IMR-90 (cell line): ENCODE results near the gene TAT. TPM values are rescaled to one million over a fixed set of nuclear protein-coding genes. Genes with fewer than 3 reads are reported as not detected.

ENCODE experiments used
- ATAC-seq: fragments of 200-7000 bp; cut with Tn5 transposase; 2 replicates; pipeline ENCODE4 v1.9.1; 2020; ENCODE audit warnings: low read depth, mild to moderate bottlenecking, moderate library complexity
- BruUV-seq: library from RNA; stranded (reverse); fragments of 400-500 nt; replicated peaks from 2 replicates; lab custom pipeline; 2021; lab: Mats Ljungman, UMichigan
- CTCF ChIA-PET: fragments of 300-600 bp; formaldehyde crosslinking; extraction: SDS; loops from one replicate; lab custom pipeline; 2021; ENCODE audit warnings: antibody characterized with exemption; lab: Yijun Ruan, JAX
- POLR2A ChIA-PET: fragments of 300-600 bp; sonication (Branson Sonifier 250); formaldehyde crosslinking; loops from one replicate; lab custom pipeline; 2022; ENCODE audit warnings: antibody characterized with exemption; ENCODE audit not compliant: unreplicated experiment; lab: Charles Lee
- DNase-seq: peaks from one replicate; pipeline ENCODE4 v3.0.0; 2013
- H2AFZ ChIP-seq: replicated peaks from 2 replicates; pipeline ENCODE3; 2013; ENCODE audit warnings: low read length, mild to moderate bottlenecking; ENCODE audit not compliant: poor library complexity
- H2AK5ac ChIP-seq: 2 replicates; pipeline ENCODE4 v1.6.1; 2013; ENCODE audit warnings: low read depth, low read length, inconsistent platforms
- H2AK9ac ChIP-seq: replicated peaks from 2 replicates; pipeline ENCODE3; 2013; ENCODE audit warnings: mild to moderate bottlenecking, low read depth, low read length, moderate library complexity; ENCODE audit not compliant: poor library complexity
- H2BK120ac ChIP-seq: 2 replicates; pipeline ENCODE4 v1.6.1; 2013; ENCODE audit warnings: low read depth, low read length, inconsistent platforms
- H2BK15ac ChIP-seq: 3 replicates; pipeline ENCODE4 v1.6.1; 2013; ENCODE audit warnings: low read depth, low read length, inconsistent platforms
- H2BK20ac ChIP-seq: 2 replicates; pipeline ENCODE4 v1.6.1; 2013; ENCODE audit warnings: low read depth, mild to moderate bottlenecking, inconsistent platforms, low read length, moderate library complexity
- H2BK5ac ChIP-seq: 2 replicates; pipeline ENCODE4 v1.6.1; 2013; ENCODE audit warnings: mild to moderate bottlenecking, low read depth, low read length, inconsistent platforms; ENCODE audit not compliant: poor library complexity, severe bottlenecking
- H3K14ac ChIP-seq: replicated peaks from 2 replicates; pipeline ENCODE4 v1.6.1; 2013; ENCODE audit warnings: low read depth, low read length, inconsistent platforms
- H3K18ac ChIP-seq: 2 replicates; pipeline ENCODE4 v1.6.1; 2013; ENCODE audit warnings: low read depth, low read length, control low read depth
- H3K23ac ChIP-seq: 2 replicates; pipeline ENCODE4 v1.6.1; 2013; ENCODE audit warnings: low read depth, low read length, inconsistent platforms
- H3K27ac ChIP-seq: 2 replicates; pipeline ENCODE4 v1.5.1; 2013; ENCODE audit warnings: mild to moderate bottlenecking, control low read depth, low read length; ENCODE audit not compliant: insufficient read depth
- H3K27me3 ChIP-seq: 2 replicates; pipeline ENCODE4 v1.6.1; 2013; ENCODE audit warnings: low read length; ENCODE audit not compliant: control insufficient read depth, insufficient read depth
- H3K36me3 ChIP-seq: 2 replicates; pipeline ENCODE4 v1.6.1; 2013; ENCODE audit warnings: low read length, mixed read lengths; ENCODE audit not compliant: control insufficient read depth, insufficient read depth
- H3K4ac ChIP-seq: 2 replicates; pipeline ENCODE4 v1.6.1; 2013; ENCODE audit warnings: low read depth, low read length, inconsistent platforms
- H3K4me1 ChIP-seq: 2 replicates; pipeline ENCODE4 v1.6.1; 2013; ENCODE audit warnings: low read length, mixed read lengths; ENCODE audit not compliant: control insufficient read depth, insufficient read depth
- H3K4me2 ChIP-seq: 2 replicates; pipeline ENCODE4 v1.6.1; 2013; ENCODE audit warnings: low read depth, mild to moderate bottlenecking, control low read depth, low read length, moderate library complexity
- H3K4me3 ChIP-seq: 2 replicates; pipeline ENCODE4 v1.5.1; 2013; ENCODE audit warnings: low read depth, mild to moderate bottlenecking, control low read depth, low read length, moderate library complexity; ENCODE audit not compliant: insufficient read depth
- H3K56ac ChIP-seq: 2 replicates; pipeline ENCODE4 v1.6.1; 2013; ENCODE audit warnings: low read length, inconsistent platforms; ENCODE audit not compliant: insufficient read depth; ENCODE audit errors: extremely low read depth
- H3K79me1 ChIP-seq, 2 experiments: 2 replicates each; pipeline ENCODE4 v1.6.1; 2013; ENCODE audit warnings: low read length in 2 of 2, inconsistent platforms in 1 of 2, low read depth in 1 of 2
- H3K9ac ChIP-seq: 2 replicates; pipeline ENCODE4 v1.6.1; 2013; ENCODE audit warnings: low read depth, low read length, control low read depth
- H3K9me1 ChIP-seq: 2 replicates; pipeline ENCODE4 v1.6.1; 2013; ENCODE audit warnings: low read length, inconsistent platforms; ENCODE audit not compliant: insufficient read depth
- H3K9me3 ChIP-seq: 2 replicates; pipeline ENCODE4 v1.6.1; 2013; ENCODE audit warnings: low read length; ENCODE audit not compliant: control insufficient read depth, insufficient read depth
- H4K20me1 ChIP-seq: 2 replicates; pipeline ENCODE4 v1.6.1; 2013; ENCODE audit warnings: low read length, inconsistent platforms; ENCODE audit not compliant: insufficient read depth
- H4K5ac ChIP-seq: 2 replicates; pipeline ENCODE4 v1.6.1; 2013; ENCODE audit warnings: mild to moderate bottlenecking, low read depth, low read length, control low read depth
- H4K8ac ChIP-seq, 2 experiments: 2 replicates each; pipeline ENCODE4 v1.6.1; 2013; ENCODE audit warnings: low read depth in 2 of 2, low read length in 2 of 2, control low read depth in 1 of 2, inconsistent platforms in 1 of 2
- H4K91ac ChIP-seq: 2 replicates; pipeline ENCODE4 v1.6.1; 2013; ENCODE audit warnings: low read depth, low read length, inconsistent platforms; ENCODE audit not compliant: insufficient read depth
- CHD1 ChIP-seq: IDR thresholded peaks from 2 replicates; pipeline ENCODE4 v1.6.1; 2012; ENCODE audit warnings: low read depth, low read length, improper control_type of control experiment
- FOS ChIP-seq: fragments of 150-350 bp; IDR thresholded peaks from 2 replicates; pipeline ENCODE4 v1.6.1; 2016; ENCODE audit warnings: low read depth, low read length
- NFE2L2 ChIP-seq: fragments of 150-350 bp; IDR thresholded peaks from 2 replicates; pipeline ENCODE4 v1.6.1; 2016; ENCODE audit warnings: low read depth, mild to moderate bottlenecking, low read length
- RCOR1 ChIP-seq: IDR thresholded peaks from 2 replicates; pipeline ENCODE4 v1.6.1; 2012; ENCODE audit warnings: mild to moderate bottlenecking, low read length, improper control_type of control experiment; ENCODE audit not compliant: insufficient replicate concordance
- dilution Hi-C: fragments of 300-500 bp; cut with HindIII; formaldehyde crosslinking; loops from one replicate; pipeline ENCODE4 v1.14.3; 2018; ENCODE audit warnings: low sequenced_read_pairs; ENCODE audit not compliant: unreplicated experiment
- in situ Hi-C: fragments of 300-500 bp; cut with MboI; formaldehyde crosslinking; loops from 3 replicates; pipeline ENCODE4 v1.14.3; 2019; ENCODE audit warnings: low sequenced_read_pairs, inconsistent platforms, mixed read lengths
- intact Hi-C: fragments of 100-400 bp; cut with micrococcal nuclease; formaldehyde crosslinking; loops from 2 replicates; pipeline ENCODE4 v1.10.0; 2022
- polyA plus RNA-seq, 3 experiments: library from polyadenylated mRNA; depleted of rRNA; stranded (reverse); fragments of >200 nt; gene quantifications; 2 replicates each; pipeline ENCODE4 v1.2.3, GENCODE V29; 2012; ENCODE audit warnings: low replicate concordance in 1 of 3
- total RNA-seq: library from RNA; depleted of rRNA; stranded (reverse); fragments of >200 nt; gene quantifications from 2 replicates; pipeline ENCODE4 v1.2.3, GENCODE V29; 2012

The TAT gene
- total and polyA plus RNA-seq, 2 of the 4 experiments (the other 2 are of a cell fraction) = not detected

GRCh38 chr16:71559855-71560254 is 17.0 kb downstream of the TAT start:
- Histone ChIP-seq H3K4me2 (no peak overlapping the region), H4K20me1 (no peaks in the 10 kb centered on the region), H3K36me3 (no peaks in the 10 kb centered on the region), H3K18ac (no peak overlapping the region), H4K91ac (no peak overlapping the region), H2BK5ac (no peak overlapping the region), H3K9me3 (no peaks in the 10 kb centered on the region), H2AK5ac (no peak overlapping the region), H4K5ac (no peak overlapping the region), H2AFZ (no peak overlapping the region), H3K4ac (no peak overlapping the region), H3K27ac (no peak overlapping the region), H2BK120ac (no peak overlapping the region), H2BK15ac (no peak overlapping the region), H2BK20ac (no peak overlapping the region), H3K56ac (no peak overlapping the region), H3K4me1 (no peaks in the 10 kb centered on the region), H2AK9ac (no peak overlapping the region), H3K4me3 (no peak overlapping the region), H3K9ac (no peak overlapping the region), H3K23ac (no peak overlapping the region), H3K9me1 (no peaks in the 10 kb centered on the region), H3K14ac (no peak overlapping the region), H3K27me3 (no peaks in the 10 kb centered on the region; the same call in 1 of the 2 replicates), H4K8ac (no peak overlapping the region), H3K79me1 (no peaks in the 10 kb centered on the region)
- ChIA-PET POLR2A (no interaction called here), CTCF (no interaction called here)
- DNase-seq = no peak
- no peak for TF ChIP-seq CHD1
- TF ChIP-seq RCOR1 = no peak
- TF ChIP-seq NFE2L2 = no peak
- TF ChIP-seq FOS = no peak
- in situ Hi-C loops = no loop called here
- BruUV-seq = no TSS peak
- ATAC-seq = no peak
- dilution Hi-C loops = no loop called here
- intact Hi-C loops = no loop called here
